HEK293 (cell line): ENCODE measurements around the gene VAT1.

ENCODE experiments used
- CTCF ChIP-seq: fragments of 450-650 bp; formaldehyde crosslinking; IDR thresholded peaks from 2 replicates; pipeline ENCODE4 v1.5.1; 2016; ENCODE audit warnings: missing biosample characterization, missing genetic modification characterization
- ZNF146 ChIP-seq: fragments of 450-650 bp; formaldehyde crosslinking; IDR thresholded peaks from 2 replicates; pipeline ENCODE4 v1.5.1; 2016; ENCODE audit warnings: missing biosample characterization, missing genetic modification characterization

GRCh38 chr17:43043307-43043706, 21.1 kb upstream of the VAT1 start:
- TF ChIP-seq ZNF146 (tag by site-specific recombination) (no peak), CTCF (no peak)
